Duodenal mucosa (tissue), 2 donors: ENCODE data around the gene KRTAP10-2.
"Not testable (repeated sequence)": the region's sequence is repeated elsewhere in the genome, so short reads cannot be mapped to it uniquely, and the experiment has no call there.

Source experiments
- H3K27ac ChIP-seq: one replicate; pipeline ENCODE4 v1.7.0; 2013; ENCODE audit warnings: low read depth, low read length
- H3K27me3 ChIP-seq, 2 donors: one replicate each; pipeline ENCODE4 v1.7.0; 2013; ENCODE audit warnings: low read length in 2 of 2, control low read depth in 1 of 2; ENCODE audit not compliant: insufficient read depth in 2 of 2, control insufficient read depth in 1 of 2
- H3K36me3 ChIP-seq, 2 donors: one replicate each; pipeline ENCODE4 v1.7.0; 2013; ENCODE audit warnings: low read length in 2 of 2, control low read depth in 1 of 2; ENCODE audit not compliant: insufficient read depth in 2 of 2, control insufficient read depth in 1 of 2
- H3K4me1 ChIP-seq, 2 donors: one replicate each; pipeline ENCODE4 v1.7.0; 2013; ENCODE audit warnings: low read length in 2 of 2, control low read depth in 1 of 2; ENCODE audit not compliant: insufficient read depth in 2 of 2, control insufficient read depth in 1 of 2
- H3K4me3 ChIP-seq, 2 donors: one replicate each; pipeline ENCODE4 v1.7.0; 2013; ENCODE audit warnings: low read length in 2 of 2, low read depth in 1 of 2
- H3K9ac ChIP-seq, 2 donors: one replicate each; pipeline ENCODE4 v1.7.0; 2013; ENCODE audit warnings: low read length in 2 of 2, low read depth in 1 of 2
- H3K9me3 ChIP-seq, 2 donors: one replicate each; pipeline ENCODE4 v1.7.0; 2013; ENCODE audit warnings: low read length in 2 of 2, control low read depth in 1 of 2; ENCODE audit not compliant: control insufficient read depth in 1 of 2

Gene KRTAP10-2

GRCh38 chr21:44551340-44551961 is at the start of gene KRTAP10-2:
Gene KRTAP10-2, minus strand, starts transcription at chr21:44551505. Its CDS starts 47 bp downstream, at chr21:44551458.
- Histone ChIP-seq H3K36me3 (no peaks in the 10 kb centered on the region), H3K27ac (no peak within 1 kb of the TSS), H3K9ac (no peak within 1 kb of the TSS), H3K27me3 (peaks cover 0 to 4% of the 10 kb centered on the region in 2 donors), H3K4me1 (no peaks in the 10 kb centered on the region), H3K4me3 (no peak within 1 kb of the TSS), H3K9me3 (peaks cover 0 to 7% of the 10 kb centered on the region in 2 donors)

GRCh38 chr21:44601091-44601490 is 49.8 kb upstream of the KRTAP10-2 start:
- H3K36me3 ChIP-seq: not testable (repeated sequence)
- peaks cover 5 to 21% of the 10 kb centered on the region in 2 donors for H3K27me3 ChIP-seq

GRCh38 chr21:44600118-44600978 is 49.0 kb upstream of the KRTAP10-2 start, which contains the start of gene KRTAP10-7:
Gene KRTAP10-7, plus strand, starts transcription at chr21:44600597. Its CDS starts 25 bp downstream, at chr21:44600622.
- H3K4me3 ChIP-seq, H3K4me1 ChIP-seq, H3K9ac ChIP-seq, H3K36me3 ChIP-seq, H3K27ac ChIP-seq, H3K9me3 ChIP-seq: not testable (repeated sequence)
- peaks cover 5 to 21% of the 10 kb centered on the region in 2 donors for H3K27me3 ChIP-seq

More at GRCh38 chr21:44601091-44601490, 49.8 kb upstream of the KRTAP10-2 start:
- H3K4me3 ChIP-seq, H3K4me1 ChIP-seq, H3K9ac ChIP-seq, H3K27ac ChIP-seq, H3K9me3 ChIP-seq: not testable (repeated sequence)

- Histone ChIP-seq H3K36me3 (no peaks in the 10 kb centered on the region), H3K27me3 (peaks cover 5 to 26% of the 10 kb centered on the region in 2 donors), H3K9ac (no peak overlapping the region), H3K27ac (no peak overlapping the region), H3K4me3 (no peak overlapping the region), H3K9me3 (no peaks in the 10 kb centered on the region), H3K4me1 (no peaks in the 10 kb centered on the region)
Measured at GRCh38 chr21:44599264-44600029, 48.1 kb upstream of the KRTAP10-2 start.

GRCh38 chr21:44598061-44598460 is 46.8 kb upstream of the KRTAP10-2 start:
- Histone ChIP-seq H3K9ac (no peak overlapping the region), H3K4me1 (no peaks in the 10 kb centered on the region), H3K36me3 (no peaks in the 10 kb centered on the region), H3K4me3 (no peak overlapping the region), H3K27me3 (peaks cover 5 to 24% of the 10 kb centered on the region in 2 donors), H3K9me3 (no peaks in the 10 kb centered on the region), H3K27ac (no peak overlapping the region)

GRCh38 chr21:44596068-44596725 is 44.9 kb upstream of the KRTAP10-2 start:
- no peak overlapping the region for H3K27ac ChIP-seq
- H3K4me1 ChIP-seq: no peaks in the 10 kb centered on the region
- H3K36me3 ChIP-seq: no peaks in the 10 kb centered on the region
- H3K9ac ChIP-seq: no peak overlapping the region
- H3K9me3 ChIP-seq: no peaks in the 10 kb centered on the region
- no peak overlapping the region for H3K4me3 ChIP-seq
- H3K27me3 ChIP-seq: peaks cover 0 to 24% of the 10 kb centered on the region in 2 donors

- Histone ChIP-seq H3K27me3 (peaks cover 0 to 21% of the 10 kb centered on the region in 2 donors), H3K4me1 (no peaks in the 10 kb centered on the region), H3K4me3 (no peak overlapping the region), H3K9ac (no peak overlapping the region), H3K27ac (no peak overlapping the region), H3K36me3 (no peaks in the 10 kb centered on the region), H3K9me3 (no peaks in the 10 kb centered on the region)
Measured at GRCh38 chr21:44595524-44595923, 44.2 kb upstream of the KRTAP10-2 start.

- Histone ChIP-seq H3K27ac (no peak overlapping the region), H3K4me1 (no peaks in the 10 kb centered on the region), H3K9ac (no peak overlapping the region), H3K9me3 (no peaks in the 10 kb centered on the region), H3K4me3 (no peak overlapping the region), H3K27me3 (peaks cover 0 to 14% of the 10 kb centered on the region in 2 donors), H3K36me3 (no peaks in the 10 kb centered on the region)
Measured at GRCh38 chr21:44594406-44594916, 43.2 kb upstream of the KRTAP10-2 start.

GRCh38 chr21:44593598-44594405 is 42.5 kb upstream of the KRTAP10-2 start:
- Histone ChIP-seq H3K36me3 (no peaks in the 10 kb centered on the region), H3K4me1 (no peaks in the 10 kb centered on the region), H3K4me3 (no peak overlapping the region), H3K27ac (no peak overlapping the region), H3K27me3 (peaks cover 0 to 16% of the 10 kb centered on the region in 2 donors), H3K9ac (no peak overlapping the region), H3K9me3 (no peaks in the 10 kb centered on the region)
